ENCODE results near the gene ITGB4. TPM values are rescaled to one million over a fixed set of nuclear protein-coding genes. Genes with fewer than 3 reads are reported as not detected.

ITGB4 gene
- total and polyA plus RNA-seq, 9 of the 15 experiments (the other 6 are each of a cell fraction or from before 2014, with no cell fraction given) = 0.05 to 2.8 (median 0.76) TPM; not detected in 3

GRCh38 chr17:75779250-75779986 lies 58.2 kb downstream of the ITGB4 start (continued):
- TF ChIP-seq KDM5B (IDR thresholded peaks at IDR 0.05; ENCODE audit: insufficient replicate concordance, low read depth, low read length) (peak; percentile 100), NCOA6 (IDR thresholded peaks at IDR 0.05) (peak; percentile 91), PPARD (CRISPR knock-in tag; IDR thresholded peaks at IDR 0.05) (no peak)

DNA sequence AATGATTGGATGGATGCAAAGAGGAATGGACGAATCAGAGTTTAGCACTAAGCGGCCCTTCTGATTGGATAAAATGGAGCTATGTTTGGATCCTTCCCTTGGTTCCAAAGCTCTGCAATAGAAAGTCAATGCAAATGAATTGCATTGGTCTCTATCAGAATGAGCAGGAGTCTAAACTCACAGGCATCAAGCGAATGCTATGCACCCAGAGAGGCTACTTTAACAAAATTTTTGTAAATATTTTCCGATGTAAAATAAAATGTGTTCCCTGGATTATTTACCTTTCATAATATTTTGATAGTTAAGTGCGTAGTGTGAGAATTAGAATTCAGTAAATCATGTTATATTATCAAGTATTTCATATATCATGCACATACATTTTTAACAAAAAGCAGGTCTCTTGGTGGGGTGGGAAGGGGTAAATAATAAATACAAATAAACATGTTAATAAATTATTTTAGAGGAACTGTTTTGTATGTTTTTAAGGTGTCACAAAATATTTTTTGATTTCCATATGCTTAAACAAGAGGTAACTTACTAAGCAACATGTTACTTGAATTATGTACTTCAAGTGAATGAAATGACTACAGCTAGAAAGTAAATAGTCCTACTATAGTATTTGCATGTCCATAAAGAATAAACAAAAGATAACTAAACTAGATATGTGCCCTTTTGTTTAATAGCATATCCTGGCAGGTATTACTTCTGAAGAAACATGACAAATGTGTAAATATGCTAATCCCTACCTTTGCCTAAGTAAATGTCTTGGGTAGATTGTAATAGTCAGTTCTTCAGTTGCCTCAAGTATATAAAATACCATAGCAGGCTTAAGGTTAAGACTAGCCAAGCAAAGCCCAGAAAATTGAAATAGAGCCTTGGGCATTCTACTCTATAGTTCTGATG lies 59.0 kb downstream of the ITGB4 start:
- Histone ChIP-seq H3K4me2 (ENCODE audit: insufficient read depth, low read length) (peak overlapping the region; percentile 15; the same call in 1 of the 2 replicates), H3K27me3 (ENCODE audit: control insufficient read depth in 2 of 2, insufficient read depth in 2 of 2, low read length in 2 of 2) (no peaks in the 10 kb centered on the region), H2AFZ (ENCODE audit: low read depth, low read length) (peak overlapping the region; percentile 54), H3K4me1 (replicated peaks in 1 of 2; ENCODE audit: control insufficient read depth in 2 of 2, insufficient read depth in 2 of 2, low read length in 2 of 2) (peaks cover 13 to 24% of the 10 kb centered on the region in 2 experiments), H3K27ac (ENCODE audit: extremely low read depth, low read depth, low read length) (peak overlapping the region; percentile 54; the same call in 2 of the 3 replicates), H3K9ac (ENCODE audit: insufficient read depth in 1 of 2, low read depth in 2 of 2, low read length in 2 of 2) (no peak overlapping the region; a peak in 1 of 4 replicates), H3K9me3 (replicated peaks; ENCODE audit: control insufficient read depth, insufficient read depth, low read depth, low read length) (no peaks in the 10 kb centered on the region), H3K36me3 (ENCODE audit: control insufficient read depth, insufficient read depth, low read length) (peaks cover 31% of the 10 kb centered on the region), H3K79me2 (ENCODE audit: control insufficient read depth, insufficient read depth, low read length) (peaks cover 38% of the 10 kb centered on the region), H3K4me3 (no peak overlapping the region), H4K20me1 (replicated peaks; ENCODE audit: control insufficient read depth, insufficient read depth, low read length) (peaks cover 35% of the 10 kb centered on the region), H3K9me1 (ENCODE audit: control insufficient read depth, insufficient read depth, low read length) (no peaks in the 10 kb centered on the region)
- POLR2A ChIA-PET = interaction anchor here (0.6 to 11.1 kb wide), 56 partner anchors 5 to 931 kb away, joined by 3 to 464 read pairs (median 4); partner anchors contain the start of genes ACOX1, EXOC7, FBF1 and GALK1
- in situ Hi-C loops (cut with MboI) = loop anchor here (10.0 kb wide), 1 partner anchor 225 kb away; the partner anchor contains the start of gene CDK3
- CTCF ChIA-PET (ENCODE audit: low intra/inter-chr PET ratio) = no interaction called here
- BruUV-seq (replicated peaks) = no TSS peak
- 17% methylated on average over 5 of the region's 5 CpGs for WGBS (ENCODE audit: insufficient coverage, low coverage, missing lambda C conversion rate)
- intact Hi-C loops (cut with micrococcal nuclease) = loop anchor here (5.0 to 10.0 kb wide), 3 partner anchors 67 to 195 kb away; partner anchors contain the start of genes ACOX1, TEN1 and WBP2
- DNase-seq (ENCODE audit: extremely low read depth in 1 of 4, low spot score in 3 of 4) (no peak), ATAC-seq (no peak), FAIRE-seq (no peak)
- TF ChIP-seq ZNF668 (CRISPR knock-in tag; IDR thresholded peaks at IDR 0.05) (peak; percentile 49; the same call in 1 of the 2 replicates), PYGO2 (tag; IDR thresholded peaks at IDR 0.05) (no peak), ZNF197 (CRISPR knock-in tag; IDR thresholded peaks at IDR 0.05; ENCODE audit: low read depth) (0 out of 2 replicates have a peak, but pooled peaks have one; percentile 76), ZNF133 (CRISPR knock-in tag; IDR thresholded peaks at IDR 0.05) (no peak), CBX3 (IDR thresholded peaks at IDR 0.05; ENCODE audit: borderline replicate concordance in 1 of 2, low read length in 2 of 2) (no peak), ATF1 (CRISPR knock-in tag; IDR thresholded peaks at IDR 0.05) (no peak), ATF1 (tag; IDR thresholded peaks at IDR 0.05) (peak; percentile 57), ZNF644 (tag; IDR thresholded peaks at IDR 0.05; ENCODE audit: low read depth) (peak; percentile 65; the same call in 1 of the 2 replicates)
- TF ChIP-seq, protein P1, sequence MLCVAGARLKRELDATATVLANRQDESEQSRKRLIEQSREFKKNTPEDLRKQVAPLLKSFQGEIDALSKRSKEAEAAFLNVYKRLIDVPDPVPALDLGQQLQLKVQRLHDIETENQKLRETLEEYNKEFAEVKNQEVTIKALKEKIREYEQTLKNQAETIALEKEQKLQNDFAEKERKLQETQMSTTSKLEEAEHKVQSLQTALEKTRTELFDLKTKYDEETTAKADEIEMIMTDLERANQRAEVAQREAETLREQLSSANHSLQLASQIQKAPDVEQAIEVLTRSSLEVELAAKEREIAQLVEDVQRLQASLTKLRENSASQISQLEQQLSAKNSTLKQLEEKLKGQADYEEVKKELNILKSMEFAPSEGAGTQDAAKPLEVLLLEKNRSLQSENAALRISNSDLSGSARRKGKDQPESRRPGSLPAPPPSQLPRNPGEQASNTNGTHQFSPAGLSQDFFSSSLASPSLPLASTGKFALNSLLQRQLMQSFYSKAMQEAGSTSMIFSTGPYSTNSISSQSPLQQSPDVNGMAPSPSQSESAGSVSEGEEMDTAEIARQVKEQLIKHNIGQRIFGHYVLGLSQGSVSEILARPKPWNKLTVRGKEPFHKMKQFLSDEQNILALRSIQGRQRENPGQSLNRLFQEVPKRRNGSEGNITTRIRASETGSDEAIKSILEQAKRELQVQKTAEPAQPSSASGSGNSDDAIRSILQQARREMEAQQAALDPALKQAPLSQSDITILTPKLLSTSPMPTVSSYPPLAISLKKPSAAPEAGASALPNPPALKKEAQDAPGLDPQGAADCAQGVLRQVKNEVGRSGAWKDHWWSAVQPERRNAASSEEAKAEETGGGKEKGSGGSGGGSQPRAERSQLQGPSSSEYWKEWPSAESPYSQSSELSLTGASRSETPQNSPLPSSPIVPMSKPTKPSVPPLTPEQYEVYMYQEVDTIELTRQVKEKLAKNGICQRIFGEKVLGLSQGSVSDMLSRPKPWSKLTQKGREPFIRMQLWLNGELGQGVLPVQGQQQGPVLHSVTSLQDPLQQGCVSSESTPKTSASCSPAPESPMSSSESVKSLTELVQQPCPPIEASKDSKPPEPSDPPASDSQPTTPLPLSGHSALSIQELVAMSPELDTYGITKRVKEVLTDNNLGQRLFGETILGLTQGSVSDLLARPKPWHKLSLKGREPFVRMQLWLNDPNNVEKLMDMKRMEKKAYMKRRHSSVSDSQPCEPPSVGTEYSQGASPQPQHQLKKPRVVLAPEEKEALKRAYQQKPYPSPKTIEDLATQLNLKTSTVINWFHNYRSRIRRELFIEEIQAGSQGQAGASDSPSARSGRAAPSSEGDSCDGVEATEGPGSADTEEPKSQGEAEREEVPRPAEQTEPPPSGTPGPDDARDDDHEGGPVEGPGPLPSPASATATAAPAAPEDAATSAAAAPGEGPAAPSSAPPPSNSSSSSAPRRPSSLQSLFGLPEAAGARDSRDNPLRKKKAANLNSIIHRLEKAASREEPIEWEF (CRISPR knock-in tag; IDR thresholded peaks at IDR 0.05) = peak; percentile 64; the same call in 1 of the 2 replicates

Measured in K562 (cell line).